HepG2 (cell line): ENCODE measurements around the gene NFATC1. TPM values are rescaled to one million over a fixed set of nuclear protein-coding genes. Genes with fewer than 3 reads are reported as not detected.

Source experiments
- ATAC-seq: fragments of 200-7000 bp; cut with Tn5 transposase; 3 replicates; pipeline ENCODE4 v1.9.1; 2020; ENCODE audit warnings: mild to moderate bottlenecking, moderate library complexity
- BruUV-seq: library from RNA; stranded (reverse); fragments of 400-500 nt; replicated peaks from 2 replicates; lab custom pipeline; 2021; lab: Mats Ljungman, UMichigan
- CTCF ChIA-PET: fragments of 300-600 bp; formaldehyde crosslinking; extraction: SDS; loops from one replicate; lab custom pipeline; 2021; ENCODE audit warnings: low total read pairs, inconsistent platforms, low intra/inter-chr PET ratio; lab: Yijun Ruan, JAX
- POLR2A ChIA-PET: fragments of 350-600 bp; sonication (Branson Sonifier 250); formaldehyde crosslinking; loops from one replicate; lab custom pipeline; 2020; ENCODE audit warnings: antibody characterized with exemption, inconsistent platforms; lab: Yijun Ruan, JAX
- DNase-seq: peaks from one replicate; pipeline ENCODE4 v3.0.0-alpha.2; 2015; ENCODE audit warnings: low spot score
- FAIRE-seq: peaks from 3 replicates; lab custom pipeline; 2011; peaks lifted over from hg19 to GRCh38; lab: Jason Lieb, UNC
- H2AFZ ChIP-seq: one replicate; pipeline ENCODE4 v1.6.1; 2011; ENCODE audit warnings: low read length, inconsistent platforms
- H3K27ac ChIP-seq: fragments of 300-600 bp; 3 replicates; pipeline ENCODE4 v1.8.0; 2011; ENCODE audit warnings: mixed run types, mild to moderate bottlenecking, mixed read lengths, low read length, inconsistent platforms; ENCODE audit not compliant: insufficient read depth; ENCODE audit errors: extremely low read length
- H3K27me3 ChIP-seq, 2 experiments: fragments of 200-600 bp in 1 of 2; 2 replicates in 1 of 2; 3 replicates in 1 of 2; pipeline versions ENCODE4 v1.6.0 to v1.8.0; 2011; ENCODE audit warnings: low read length in 2 of 2, mild to moderate bottlenecking in 2 of 2, moderate library complexity in 2 of 2, inconsistent platforms in 1 of 2; ENCODE audit not compliant: insufficient read depth in 2 of 2, control insufficient read depth in 1 of 2
- H3K36me3 ChIP-seq, 2 experiments: fragments of 200-600 bp in 1 of 2; replicated peaks in 1 of 2; 2 replicates in 1 of 2; 3 replicates in 1 of 2; pipeline versions ENCODE4 v1.5.1 to v1.8.0; 2011; ENCODE audit warnings: low read length in 2 of 2, inconsistent platforms in 1 of 2; ENCODE audit not compliant: insufficient read depth in 2 of 2, control insufficient read depth in 1 of 2
- H3K4me1 ChIP-seq: 2 replicates; pipeline ENCODE4 v1.5.1; 2012; ENCODE audit warnings: low read length, inconsistent platforms; ENCODE audit not compliant: insufficient read depth
- H3K4me2 ChIP-seq: 2 replicates; pipeline ENCODE4 v1.6.0; 2011; ENCODE audit warnings: low read depth, low read length, inconsistent platforms
- H3K4me3 ChIP-seq, 3 experiments: fragments of 200-600 bp in 1 of 3; sonication (generic), shearing (Covaris generic) in 1 of 3; replicated peaks in 1 of 3; 2 replicates each; pipeline ENCODE4 v1.5.1; 2011 to 2016; ENCODE audit warnings: low read length in 3 of 3, inconsistent platforms in 2 of 3, low read depth in 2 of 3, mild to moderate bottlenecking in 2 of 3, control low read depth in 1 of 3, mixed read lengths in 1 of 3; ENCODE audit not compliant: insufficient read depth in 1 of 3
- H3K79me2 ChIP-seq: one replicate; pipeline ENCODE4 v1.6.1; 2011; ENCODE audit warnings: low read length, inconsistent platforms; ENCODE audit not compliant: insufficient read depth
- H3K9ac ChIP-seq: 2 replicates; pipeline ENCODE4 v1.6.0; 2011; ENCODE audit warnings: mild to moderate bottlenecking, low read depth, low read length, inconsistent platforms; ENCODE audit not compliant: insufficient read depth
- H3K9me3 ChIP-seq: 2 replicates; pipeline ENCODE4 v1.5.1; 2012; ENCODE audit warnings: mild to moderate bottlenecking, low read length
- H4K20me1 ChIP-seq: 2 replicates; pipeline ENCODE4 v1.6.0; 2011; ENCODE audit warnings: inconsistent platforms, mild to moderate bottlenecking, low read length, moderate library complexity; ENCODE audit not compliant: insufficient read depth
- CC2D1A ChIP-seq: sonication (generic); formaldehyde crosslinking; IDR thresholded peaks from 2 replicates; pipeline ENCODE4 v1.8.1; 2023; ENCODE audit warnings: mild to moderate bottlenecking, missing genetic modification reagents
- GPN1 ChIP-seq: sonication (generic); formaldehyde crosslinking; IDR thresholded peaks from 2 replicates; pipeline ENCODE4 v1.5.1; 2020; ENCODE audit warnings: missing genetic modification reagents, borderline replicate concordance
- HDAC1 ChIP-seq: sonication (generic); formaldehyde crosslinking; IDR thresholded peaks from 2 replicates; pipeline ENCODE4 v1.5.1; 2020; ENCODE audit warnings: mild to moderate bottlenecking, missing genetic modification reagents
- HNRNPL ChIP-seq: fragments of 200-400 bp; formaldehyde crosslinking; IDR thresholded peaks from 2 replicates; pipeline ENCODE4 v1.6.1; 2017; ENCODE audit warnings: mild to moderate bottlenecking, low read depth, low read length
- KAT2B ChIP-seq: fragments of 150-350 bp; IDR thresholded peaks from 2 replicates; pipeline ENCODE4 v1.6.1; 2014; ENCODE audit warnings: low read depth, low read length, borderline replicate concordance
- KAT8 ChIP-seq: IDR thresholded peaks from 2 replicates; pipeline ENCODE4 v1.6.1; 2016; ENCODE audit warnings: missing genetic modification reagents, missing compliant biosample characterization
- NFE2L1 ChIP-seq: sonication (generic); formaldehyde crosslinking; IDR thresholded peaks from 2 replicates; pipeline ENCODE4 v1.4.0; 2020; ENCODE audit warnings: missing genetic modification reagents, mild to moderate bottlenecking, borderline replicate concordance
- PRMT3 ChIP-seq: sonication (generic); formaldehyde crosslinking; IDR thresholded peaks from 2 replicates; pipeline ENCODE4 v1.8.1; 2022; ENCODE audit warnings: low read depth, mild to moderate bottlenecking, moderate library complexity, missing genetic modification reagents, borderline replicate concordance
- SNRNP70 ChIP-seq: fragments of 200-400 bp; formaldehyde crosslinking; IDR thresholded peaks from 2 replicates; pipeline ENCODE4 v1.6.1; 2017; ENCODE audit warnings: mild to moderate bottlenecking, low read depth, low read length, moderate library complexity
- TBP ChIP-seq: sonication (generic); formaldehyde crosslinking; IDR thresholded peaks from 2 replicates; pipeline ENCODE4 v1.5.0; 2020; ENCODE audit warnings: missing genetic modification reagents
- YEATS2 ChIP-seq: sonication (generic); formaldehyde crosslinking; IDR thresholded peaks from 2 replicates; pipeline ENCODE4 v1.4.0; 2020; ENCODE audit warnings: missing genetic modification reagents, borderline replicate concordance
- ZMYM3 ChIP-seq: sonication (generic); formaldehyde crosslinking; IDR thresholded peaks from 2 replicates; pipeline ENCODE4 v1.5.1; 2020; ENCODE audit warnings: mild to moderate bottlenecking, missing genetic modification reagents
- ZNF33A ChIP-seq: sonication (generic); formaldehyde crosslinking; IDR thresholded peaks from 2 replicates; pipeline ENCODE4 v1.5.1; 2020; ENCODE audit warnings: missing genetic modification reagents, mild to moderate bottlenecking, moderate library complexity, borderline replicate concordance
- ZNF367 ChIP-seq: sonication (generic); formaldehyde crosslinking; IDR thresholded peaks from 2 replicates; pipeline ENCODE4 v1.4.0; 2020; ENCODE audit warnings: missing genetic modification reagents, borderline replicate concordance
- WGBS: methylation state at CpG from one replicate; pipeline ENCODE4 v1.1.6; 2017; ENCODE audit warnings: low lambda C conversion rate; 5-methylcytosine and 5-hydroxymethylcytosine counted together
- in situ Hi-C: cut with HindIII; loops from 2 replicates; pipeline ENCODE4 v1.10.0; 2017; ENCODE audit warnings: low pct_unique_long_range_greater_than_20kb; ENCODE audit not compliant: extremely low pct_ligation_motif_present
- intact Hi-C: fragments of 100-400 bp; cut with micrococcal nuclease; formaldehyde crosslinking; loops from one replicate; pipeline ENCODE4 v1.10.0; 2022; ENCODE audit not compliant: unreplicated experiment
- polyA plus RNA-seq, 8 experiments: library from polyadenylated mRNA; depleted of rRNA in 3 of 8; stranded (reverse) in 7 of 8; unstranded in 1 of 8; fragments of >200 nt; fragmentation: Illumina TruSeq in 4 of 8; extraction: Trizol in 4 of 8; gene quantifications; 2 replicates each; pipeline versions ENCODE4 v1.2.1 to v1.2.3, GENCODE V29; 2011 to 2016; ENCODE audit warnings: low read depth in 4 of 8, missing spikeins in 1 of 8, mixed read lengths in 1 of 8; ENCODE audit not compliant: insufficient read depth in 1 of 8
- total RNA-seq, 5 experiments: library from RNA; depleted of rRNA; stranded (reverse); fragments of >200 nt; fragmentation: Illumina TruSeq; extraction: Trizol; gene quantifications; 2 replicates each; pipeline ENCODE4 v1.2.3, GENCODE V29; 2016; ENCODE audit warnings: low read depth in 1 of 5
- TF ChIP-seq, protein P1 (sequence below): sonication (generic); formaldehyde crosslinking; conservative IDR thresholded peaks from 2 replicates; pipeline ENCODE4 v1.4.0; 2020; ENCODE audit warnings: missing genetic modification reagents
- TF ChIP-seq, protein P2 (sequence below): sonication (generic); IDR thresholded peaks from 2 replicates; pipeline ENCODE4 v1.6.1; 2016; ENCODE audit warnings: low read depth, borderline replicate concordance
- TF ChIP-seq, protein P3 (sequence below): sonication (generic); formaldehyde crosslinking; IDR thresholded peaks from 2 replicates; pipeline ENCODE4 v1.8.1; 2023; ENCODE audit warnings: missing genetic modification reagents, mild to moderate bottlenecking, borderline replicate concordance

NFATC1 gene
- total and polyA plus RNA-seq, 2 of the 13 experiments (the other 11 are each of a cell fraction or from before 2014, with no cell fraction given): not detected

DNA sequence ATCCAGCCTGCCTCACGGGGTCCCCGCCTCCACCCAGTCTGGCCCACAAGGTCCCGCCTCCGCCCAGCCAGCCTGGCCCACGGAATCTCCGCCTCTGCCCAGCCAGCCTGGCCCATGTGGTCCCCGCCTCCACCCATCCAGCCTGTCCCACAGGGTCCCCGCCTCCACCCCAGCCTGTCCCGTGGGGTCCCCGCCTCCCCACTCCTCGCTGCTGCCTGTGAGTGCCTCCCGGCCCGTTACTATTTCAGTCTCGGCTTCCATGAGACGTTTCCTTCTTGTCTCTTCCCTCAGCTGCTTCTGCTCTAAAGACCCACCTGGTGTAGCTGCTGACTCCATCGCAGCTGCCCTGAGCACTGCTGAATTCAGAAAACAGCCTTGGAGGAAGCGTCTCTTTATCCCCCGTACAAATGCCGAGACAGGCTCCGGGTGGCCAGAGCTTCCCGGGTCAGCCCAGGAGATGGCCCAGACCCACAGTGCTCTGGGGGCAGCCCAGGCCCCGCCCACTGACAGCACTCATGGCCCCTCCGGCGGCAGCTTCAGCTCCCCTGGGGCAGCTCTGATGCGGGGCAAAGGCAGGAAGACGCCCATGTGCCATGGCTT, 69.8 kb downstream of the NFATC1 start:
- Histone ChIP-seq H3K9me3 (no peaks in the 10 kb centered on the region), H3K27ac (no peak overlapping the region), H3K79me2 (no peaks in the 10 kb centered on the region), H4K20me1 (no peaks in the 10 kb centered on the region), H3K9ac (no peak overlapping the region), H3K4me3 (peak overlapping the region in 1 of 3 experiments; percentile 37; a peak in 1 of 6 replicates), H3K27me3 (peaks cover 8 to 82% of the 10 kb centered on the region in 2 experiments), H2AFZ (no peak overlapping the region), H3K4me1 (no peaks in the 10 kb centered on the region), H3K36me3 (no peaks in the 10 kb centered on the region), H3K4me2 (peak overlapping the region; percentile 49; the same call in 1 of the 2 replicates)
- ATAC-seq (peak; percentile 45; the same call in 2 of the 3 replicates), FAIRE-seq (no peak), DNase-seq (no peak)
- in situ Hi-C loops (no loop called here), intact Hi-C loops (no loop called here)
- POLR2A ChIA-PET: no interaction called here
- CTCF ChIA-PET: no interaction called here
- no TSS peak for BruUV-seq
- 23% methylated on average over 23 of the region's 26 CpGs for WGBS
- no peak for TF ChIP-seq KAT8 (CRISPR knock-in tag)
- no peak for TF ChIP-seq ZNF33A
- no peak for TF ChIP-seq NFE2L1 (CRISPR knock-in tag)

DNA sequence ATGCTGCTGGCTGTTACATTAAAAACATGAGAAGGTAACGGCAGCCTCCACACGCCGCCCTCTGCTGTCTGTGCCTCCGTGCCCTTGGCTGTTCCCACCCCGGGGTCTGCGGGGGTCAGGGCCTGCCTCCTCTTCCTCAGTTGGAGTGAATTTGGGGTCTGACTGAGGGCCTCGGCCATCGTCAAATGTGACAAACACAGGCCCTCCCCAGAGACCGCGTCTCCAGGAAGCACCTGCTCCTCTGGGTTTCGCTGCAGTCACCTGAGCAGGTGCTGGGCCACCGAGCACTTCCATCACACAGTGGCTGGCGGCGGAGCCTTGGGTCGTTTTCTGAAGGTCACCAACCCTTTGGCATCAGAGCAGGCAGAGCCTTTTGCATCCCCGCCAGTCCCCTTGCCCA, 70.9 kb downstream of the NFATC1 start:
- H3K4me3 ChIP-seq: no peak overlapping the region
- no TSS peak for BruUV-seq
- WGBS: 41% methylated on average over 6 of the region's 16 CpGs
- H3K9ac ChIP-seq: no peak overlapping the region
- no peaks in the 10 kb centered on the region for H3K36me3 ChIP-seq
- H2AFZ ChIP-seq: no peak overlapping the region
- ChIA-PET CTCF (no interaction called here), POLR2A (no interaction called here)
- no peak overlapping the region for H3K4me2 ChIP-seq
- no peaks in the 10 kb centered on the region for H4K20me1 ChIP-seq
- intact Hi-C loops (no loop called here), in situ Hi-C loops (no loop called here)
- H3K79me2 ChIP-seq: no peaks in the 10 kb centered on the region
- H3K9me3 ChIP-seq: no peaks in the 10 kb centered on the region
- no peak overlapping the region for H3K27ac ChIP-seq
- FAIRE-seq (no peak), DNase-seq (no peak), ATAC-seq (no peak)
- no peaks in the 10 kb centered on the region for H3K4me1 ChIP-seq
- peaks cover 10 to 82% of the 10 kb centered on the region in 2 experiments for H3K27me3 ChIP-seq
- no peak for TF ChIP-seq KAT2B
- TF ChIP-seq, protein P1, sequence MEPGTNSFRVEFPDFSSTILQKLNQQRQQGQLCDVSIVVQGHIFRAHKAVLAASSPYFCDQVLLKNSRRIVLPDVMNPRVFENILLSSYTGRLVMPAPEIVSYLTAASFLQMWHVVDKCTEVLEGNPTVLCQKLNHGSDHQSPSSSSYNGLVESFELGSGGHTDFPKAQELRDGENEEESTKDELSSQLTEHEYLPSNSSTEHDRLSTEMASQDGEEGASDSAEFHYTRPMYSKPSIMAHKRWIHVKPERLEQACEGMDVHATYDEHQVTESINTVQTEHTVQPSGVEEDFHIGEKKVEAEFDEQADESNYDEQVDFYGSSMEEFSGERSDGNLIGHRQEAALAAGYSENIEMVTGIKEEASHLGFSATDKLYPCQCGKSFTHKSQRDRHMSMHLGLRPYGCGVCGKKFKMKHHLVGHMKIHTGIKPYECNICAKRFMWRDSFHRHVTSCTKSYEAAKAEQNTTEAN (CRISPR knock-in tag): no peak
- TF ChIP-seq, protein P2, sequence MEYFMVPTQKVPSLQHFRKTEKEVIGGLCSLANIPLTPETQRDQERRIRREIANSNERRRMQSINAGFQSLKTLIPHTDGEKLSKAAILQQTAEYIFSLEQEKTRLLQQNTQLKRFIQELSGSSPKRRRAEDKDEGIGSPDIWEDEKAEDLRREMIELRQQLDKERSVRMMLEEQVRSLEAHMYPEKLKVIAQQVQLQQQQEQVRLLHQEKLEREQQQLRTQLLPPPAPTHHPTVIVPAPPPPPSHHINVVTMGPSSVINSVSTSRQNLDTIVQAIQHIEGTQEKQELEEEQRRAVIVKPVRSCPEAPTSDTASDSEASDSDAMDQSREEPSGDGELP: no peak
- no peak for TF ChIP-seq TBP
- no peak for TF ChIP-seq ZNF367 (CRISPR knock-in tag)
- TF ChIP-seq HNRNPL: no peak
- no peak for TF ChIP-seq KAT8 (CRISPR knock-in tag)
- TF ChIP-seq PRMT3 (CRISPR knock-in tag): no peak
- no peak for TF ChIP-seq HDAC1
- TF ChIP-seq YEATS2 (CRISPR knock-in tag): no peak
- no peak for TF ChIP-seq CC2D1A (CRISPR knock-in tag)
- no peak for TF ChIP-seq GPN1 (CRISPR knock-in tag)
- TF ChIP-seq SNRNP70: no peak
- TF ChIP-seq ZMYM3 (CRISPR knock-in tag): no peak
- TF ChIP-seq, protein P3, sequence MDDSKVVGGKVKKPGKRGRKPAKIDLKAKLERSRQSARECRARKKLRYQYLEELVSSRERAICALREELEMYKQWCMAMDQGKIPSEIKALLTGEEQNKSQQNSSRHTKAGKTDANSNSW (CRISPR knock-in tag): no peak
